Type B pancreatic cell (in vitro differentiated cells): ENCODE measurements around the gene ESRRA. TPM values are rescaled to one million over a fixed set of nuclear protein-coding genes. Genes with fewer than 3 reads are reported as not detected.

Experiments
- DNase-seq: peaks from one replicate; pipeline ENCODE4 v3.0.0; 2021; ENCODE audit warnings: mixed read lengths; ENCODE audit not compliant: unreplicated experiment; ENCODE audit errors: extremely low spot score
- H3K27ac Mint-ChIP-seq: 2 replicates; pipeline ENCODE4 v1.8.0; 2021; ENCODE audit warnings: mild to moderate bottlenecking, mixed read lengths
- H3K27me3 Mint-ChIP-seq: 2 replicates; pipeline ENCODE4 v1.8.0; 2021; ENCODE audit warnings: mixed read lengths
- H3K36me3 Mint-ChIP-seq: 2 replicates; pipeline ENCODE4 v1.8.0; 2021; ENCODE audit warnings: mixed read lengths
- H3K4me1 Mint-ChIP-seq: one replicate; pipeline ENCODE4 v1.8.0; 2021; ENCODE audit warnings: mixed read lengths; ENCODE audit not compliant: unreplicated experiment
- H3K4me3 Mint-ChIP-seq: 2 replicates; pipeline ENCODE4 v1.8.0; 2021; ENCODE audit warnings: mild to moderate bottlenecking, mixed read lengths
- H3K9me3 Mint-ChIP-seq: 2 replicates; pipeline ENCODE4 v1.8.0; 2021; ENCODE audit warnings: mixed read lengths
- total RNA-seq: library from RNA; stranded (reverse); gene quantifications from 2 replicates; pipeline ENCODE4 v1.2.1, GENCODE V29; 2021; ENCODE audit warnings: low replicate concordance
- TF ChIP-seq, protein P1 (sequence below): fragments of 200-600 bp; sonication (generic); conservative IDR thresholded peaks from 2 replicates; pipeline ENCODE4 v1.5.0; 2021; ENCODE audit warnings: antibody characterized with exemption, mild to moderate bottlenecking

ESRRA gene
- total RNA-seq, 1 donor from 2014 or later, result 41.7 TPM

DNA sequence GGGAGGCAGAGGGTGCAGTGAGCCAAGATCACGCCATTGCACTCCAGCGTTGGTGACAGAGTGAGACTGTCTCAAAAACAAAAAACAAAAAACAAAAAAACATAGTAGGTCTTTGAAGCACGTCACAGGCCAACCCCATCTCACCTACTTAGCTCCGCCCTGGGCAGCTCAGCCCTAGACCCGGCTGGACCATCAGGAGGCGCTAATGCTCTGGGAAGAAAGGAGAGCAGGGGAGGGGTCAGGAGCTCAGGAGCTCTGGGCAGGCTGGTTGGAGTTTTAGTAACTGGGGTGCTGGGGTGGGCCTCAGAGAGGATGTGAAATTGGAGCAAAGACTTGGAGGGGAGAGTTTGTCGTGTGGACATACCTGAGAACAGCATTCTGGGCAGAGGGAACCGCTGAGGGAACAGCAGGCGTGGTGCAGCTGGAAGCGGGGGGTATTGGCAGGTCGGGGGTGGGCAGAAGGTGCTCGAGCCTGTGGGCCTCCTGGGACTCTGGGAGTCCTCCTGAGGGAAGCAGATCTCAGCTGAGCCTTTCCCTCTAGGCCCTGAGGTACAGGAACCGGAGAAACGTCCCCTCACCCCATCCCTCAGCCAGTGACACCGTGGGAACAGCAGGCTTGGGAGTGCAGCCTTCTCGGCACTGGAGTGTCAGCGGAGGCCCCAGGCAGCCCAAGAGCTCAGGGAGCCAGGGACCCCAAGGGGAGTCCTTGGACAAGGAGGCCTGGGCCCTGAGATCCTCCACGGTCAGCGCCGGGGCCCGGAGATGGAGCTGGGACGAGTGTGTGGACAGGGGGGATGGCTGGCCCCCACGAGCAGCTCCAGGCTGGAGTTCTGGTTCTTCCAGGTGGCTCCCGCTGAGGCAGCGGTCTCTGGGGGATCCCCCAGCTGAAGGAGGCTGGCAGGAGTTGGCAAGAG lies 51.4 kb downstream of the ESRRA start:
- DNase-seq, result no peak
- Mint-ChIP-seq H3K27ac (peak overlapping the region; percentile 78), H3K27me3 (no peaks in the 10 kb centered on the region), H3K36me3 (no peaks in the 10 kb centered on the region), H3K4me1 (peaks cover 16% of the 10 kb centered on the region), H3K4me3 (peak overlapping the region; percentile 74), H3K9me3 (no peaks in the 10 kb centered on the region)
- TF ChIP-seq, protein P1, sequence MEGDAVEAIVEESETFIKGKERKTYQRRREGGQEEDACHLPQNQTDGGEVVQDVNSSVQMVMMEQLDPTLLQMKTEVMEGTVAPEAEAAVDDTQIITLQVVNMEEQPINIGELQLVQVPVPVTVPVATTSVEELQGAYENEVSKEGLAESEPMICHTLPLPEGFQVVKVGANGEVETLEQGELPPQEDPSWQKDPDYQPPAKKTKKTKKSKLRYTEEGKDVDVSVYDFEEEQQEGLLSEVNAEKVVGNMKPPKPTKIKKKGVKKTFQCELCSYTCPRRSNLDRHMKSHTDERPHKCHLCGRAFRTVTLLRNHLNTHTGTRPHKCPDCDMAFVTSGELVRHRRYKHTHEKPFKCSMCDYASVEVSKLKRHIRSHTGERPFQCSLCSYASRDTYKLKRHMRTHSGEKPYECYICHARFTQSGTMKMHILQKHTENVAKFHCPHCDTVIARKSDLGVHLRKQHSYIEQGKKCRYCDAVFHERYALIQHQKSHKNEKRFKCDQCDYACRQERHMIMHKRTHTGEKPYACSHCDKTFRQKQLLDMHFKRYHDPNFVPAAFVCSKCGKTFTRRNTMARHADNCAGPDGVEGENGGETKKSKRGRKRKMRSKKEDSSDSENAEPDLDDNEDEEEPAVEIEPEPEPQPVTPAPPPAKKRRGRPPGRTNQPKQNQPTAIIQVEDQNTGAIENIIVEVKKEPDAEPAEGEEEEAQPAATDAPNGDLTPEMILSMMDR, result peak; percentile 61

DNA sequence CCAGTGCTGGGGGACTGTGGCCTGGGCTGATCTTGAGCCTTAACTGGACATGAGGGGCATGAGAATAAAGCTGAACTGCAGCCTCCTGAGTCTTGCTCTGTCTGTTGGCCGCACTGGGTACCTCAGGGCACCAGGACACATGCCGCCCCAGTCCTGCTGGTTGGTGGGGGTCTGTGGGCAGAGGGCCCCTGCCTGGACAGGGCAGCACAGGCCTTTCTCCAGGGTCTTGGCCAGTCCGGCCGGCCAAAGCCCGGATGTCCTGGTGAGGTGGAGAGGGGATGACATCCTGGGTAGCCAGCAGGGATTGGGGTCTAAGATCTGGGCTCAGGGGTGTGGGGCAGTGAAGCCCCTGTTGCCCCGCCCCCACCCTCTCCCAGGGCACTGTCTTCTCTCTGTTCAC lies 52.1 kb downstream of the ESRRA start:
- Mint-ChIP-seq H3K4me1 (peaks cover 16% of the 10 kb centered on the region), H3K36me3 (peaks cover 4% of the 10 kb centered on the region), H3K9me3 (no peaks in the 10 kb centered on the region), H3K4me3 (no peak overlapping the region), H3K27ac (no peak overlapping the region), H3K27me3 (no peaks in the 10 kb centered on the region)
- DNase-seq, result no peak
- TF ChIP-seq, protein P1, result no peak

DNA sequence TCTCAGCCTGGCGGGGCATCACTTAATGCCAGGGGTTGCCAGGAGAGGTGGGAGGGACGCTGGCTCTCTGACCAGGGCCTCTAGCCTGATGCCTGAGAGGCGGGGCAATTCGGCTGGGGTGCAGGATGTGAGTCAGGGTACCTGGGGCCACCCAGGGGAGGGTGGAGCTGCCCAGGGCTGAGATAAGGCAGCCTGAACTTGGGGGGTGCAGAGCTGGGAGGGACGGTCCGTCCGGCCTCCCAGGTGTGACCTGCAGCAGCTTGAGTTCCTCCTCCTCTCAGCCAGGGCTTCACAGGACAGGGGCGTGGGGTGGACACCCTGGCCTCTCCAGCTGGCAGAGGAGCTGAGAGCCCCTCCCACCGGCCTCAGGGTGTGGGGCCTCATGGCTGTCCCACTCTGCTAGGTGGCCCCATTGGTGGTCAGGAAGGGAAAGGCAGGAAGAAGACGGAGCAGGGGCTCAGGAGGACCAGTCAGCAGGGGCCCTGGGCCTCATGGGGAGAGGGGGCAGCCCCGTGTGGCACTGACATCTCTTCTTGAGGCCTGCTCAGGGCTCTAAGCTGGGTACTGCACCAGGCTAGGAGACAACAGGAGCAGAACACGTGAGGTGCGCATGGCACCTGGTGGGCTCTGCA lies 52.7 kb downstream of the ESRRA start:
- Mint-ChIP-seq H3K9me3 (no peaks in the 10 kb centered on the region), H3K27ac (no peak overlapping the region), H3K4me3 (peak overlapping the region; percentile 74), H3K27me3 (no peaks in the 10 kb centered on the region), H3K36me3 (peaks cover 5% of the 10 kb centered on the region), H3K4me1 (peaks cover 16% of the 10 kb centered on the region)
- TF ChIP-seq, protein P1, result no peak
- no peak for DNase-seq

DNA sequence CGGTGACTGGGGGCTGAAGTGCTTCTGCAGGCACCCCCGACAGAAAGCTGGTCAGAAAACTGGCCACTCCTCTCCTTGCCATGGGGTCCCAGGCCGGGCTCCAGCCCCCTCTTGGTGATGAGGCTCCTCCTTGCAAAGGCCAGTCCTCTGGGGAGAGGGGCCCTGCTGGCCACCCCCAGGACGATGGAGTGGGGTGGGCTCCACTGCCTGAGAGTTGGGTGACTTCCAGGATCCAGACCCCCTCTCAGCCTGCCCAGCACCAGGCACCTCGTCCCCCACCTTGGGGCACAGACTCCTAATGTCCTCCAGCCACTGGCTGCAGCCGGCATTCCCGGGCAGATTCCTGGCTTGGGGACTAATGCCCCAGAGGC lies 53.2 kb downstream of the ESRRA start:
- Mint-ChIP-seq H3K4me1 (peaks cover 16% of the 10 kb centered on the region), H3K36me3 (peaks cover 7% of the 10 kb centered on the region), H3K27me3 (no peaks in the 10 kb centered on the region), H3K9me3 (no peaks in the 10 kb centered on the region), H3K4me3 (peak overlapping the region; percentile 74), H3K27ac (no peak overlapping the region)
- DNase-seq, result no peak
- TF ChIP-seq, protein P1, result no peak

DNA sequence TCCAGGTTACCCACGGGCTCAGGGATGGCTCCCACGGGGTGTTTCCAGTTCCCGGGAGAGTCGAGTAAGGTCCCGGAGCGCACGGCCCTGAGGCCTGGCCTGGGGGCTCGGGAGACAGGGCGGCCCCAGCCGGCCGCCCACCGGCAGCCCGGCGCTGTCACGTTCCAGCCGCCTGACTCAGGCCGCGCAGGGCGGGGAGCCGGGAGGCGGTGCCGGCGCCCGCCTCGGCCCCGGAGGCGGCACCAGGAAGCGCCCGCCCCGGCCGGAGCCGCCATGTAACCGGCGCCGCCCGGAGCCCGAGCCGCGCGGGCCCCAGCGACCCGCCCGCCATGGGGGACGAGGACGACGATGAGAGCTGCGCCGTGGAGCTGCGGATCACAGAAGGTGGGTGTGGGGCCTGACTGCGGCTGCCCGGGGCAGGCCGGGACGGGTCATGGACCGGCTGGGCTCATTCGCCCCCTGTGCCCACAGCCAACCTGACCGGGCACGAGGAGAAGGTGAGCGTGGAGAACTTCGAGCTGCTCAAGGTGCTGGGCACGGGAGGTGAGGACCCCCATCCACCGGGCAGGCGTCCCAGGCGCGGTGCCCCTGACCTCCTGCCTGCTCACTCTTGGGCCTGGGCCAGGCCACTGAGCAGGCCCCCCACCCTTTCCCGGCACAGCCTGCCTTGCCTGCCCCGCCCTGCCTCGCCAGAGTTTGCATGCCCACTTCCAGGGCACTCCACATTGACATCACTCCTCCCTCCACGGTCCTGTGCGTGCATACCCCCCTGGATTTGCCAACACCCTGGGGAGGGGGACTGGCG lies 53.8 kb downstream of the ESRRA start, which contains the start of gene RPS6KA4:
RPS6KA4 (plus strand) TSS at position 256 of the 805 bp plus-strand sequence; CDS start at position 330, 74 bp downstream.
- DNase-seq, result no peak
- no peaks in the 10 kb centered on the region for H3K9me3 Mint-ChIP-seq
- no peaks in the 10 kb centered on the region for H3K27me3 Mint-ChIP-seq
- H3K4me1 Mint-ChIP-seq, result peaks cover 16% of the 10 kb centered on the region
- peak within 1 kb of the TSS; percentile 91 for H3K4me3 Mint-ChIP-seq
- peaks cover 8% of the 10 kb centered on the region for H3K36me3 Mint-ChIP-seq
- H3K27ac Mint-ChIP-seq, result peak within 1 kb of the TSS; percentile 59
- TF ChIP-seq, protein P1, result no peak
